ENCODE measurements around the gene ASPDH. TPM values are rescaled to one million over a fixed set of nuclear protein-coding genes. Genes with fewer than 3 reads are reported as not detected.

ASPDH gene
- total RNA-seq, 1 experiment from 2014 or later: not detected

DNA sequence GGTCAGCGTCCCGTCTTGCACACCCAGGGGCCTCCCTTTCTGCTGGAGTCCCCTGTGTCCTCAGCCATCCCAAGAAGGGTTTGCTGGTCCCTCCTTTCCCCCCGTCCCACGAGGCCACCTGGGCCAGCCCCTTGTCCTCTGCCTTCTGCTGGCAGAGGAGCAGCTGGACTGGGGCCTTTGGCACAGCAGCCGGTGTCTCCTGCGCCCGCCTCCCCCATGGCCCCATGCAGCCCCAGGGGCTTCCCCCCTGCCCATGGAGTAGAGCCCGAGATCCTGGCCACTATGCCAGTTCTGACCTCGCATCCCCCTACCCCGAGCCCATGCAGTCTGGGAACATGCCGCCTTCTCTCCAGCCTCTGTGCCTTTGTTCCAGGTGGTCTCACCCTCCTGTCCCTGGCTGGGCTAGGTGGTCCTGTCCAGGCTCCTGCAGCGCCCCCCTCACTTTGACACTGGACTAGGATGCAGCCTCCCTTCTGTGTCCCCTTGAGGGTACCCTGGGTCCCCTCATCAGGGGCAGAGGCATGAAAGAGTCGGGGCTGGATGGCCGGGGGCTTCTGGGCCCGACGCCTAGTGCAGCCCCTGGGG, 31.4 kb downstream of the ASPDH start:
- DNase-seq (ENCODE audit: low read depth, low spot score) (no peak), ATAC-seq (no peak)
- Histone ChIP-seq H3K4me3 (ENCODE audit: low read depth in 2 of 2, low read length in 2 of 2) (no peak overlapping the region), H3K27ac (ENCODE audit: low read length) (no peak overlapping the region), H3K9me3 (ENCODE audit: control insufficient read depth, insufficient read depth, low read depth, low read length) (no peaks in the 10 kb centered on the region; the same call in 1 of the 2 replicates), H3K36me3 (ENCODE audit: control insufficient read depth, insufficient read depth, low read length) (no peaks in the 10 kb centered on the region), H3K27me3 (ENCODE audit: control insufficient read depth, insufficient read depth, low read length) (no peaks in the 10 kb centered on the region), H3K4me1 (ENCODE audit: control insufficient read depth, insufficient read depth, low read length) (no peaks in the 10 kb centered on the region)
- CTCF ChIA-PET: no interaction called here
- TF ChIP-seq, protein P1, sequence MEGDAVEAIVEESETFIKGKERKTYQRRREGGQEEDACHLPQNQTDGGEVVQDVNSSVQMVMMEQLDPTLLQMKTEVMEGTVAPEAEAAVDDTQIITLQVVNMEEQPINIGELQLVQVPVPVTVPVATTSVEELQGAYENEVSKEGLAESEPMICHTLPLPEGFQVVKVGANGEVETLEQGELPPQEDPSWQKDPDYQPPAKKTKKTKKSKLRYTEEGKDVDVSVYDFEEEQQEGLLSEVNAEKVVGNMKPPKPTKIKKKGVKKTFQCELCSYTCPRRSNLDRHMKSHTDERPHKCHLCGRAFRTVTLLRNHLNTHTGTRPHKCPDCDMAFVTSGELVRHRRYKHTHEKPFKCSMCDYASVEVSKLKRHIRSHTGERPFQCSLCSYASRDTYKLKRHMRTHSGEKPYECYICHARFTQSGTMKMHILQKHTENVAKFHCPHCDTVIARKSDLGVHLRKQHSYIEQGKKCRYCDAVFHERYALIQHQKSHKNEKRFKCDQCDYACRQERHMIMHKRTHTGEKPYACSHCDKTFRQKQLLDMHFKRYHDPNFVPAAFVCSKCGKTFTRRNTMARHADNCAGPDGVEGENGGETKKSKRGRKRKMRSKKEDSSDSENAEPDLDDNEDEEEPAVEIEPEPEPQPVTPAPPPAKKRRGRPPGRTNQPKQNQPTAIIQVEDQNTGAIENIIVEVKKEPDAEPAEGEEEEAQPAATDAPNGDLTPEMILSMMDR (IDR thresholded peaks at IDR 0.05): no peak
- TF ChIP-seq, protein P2, sequence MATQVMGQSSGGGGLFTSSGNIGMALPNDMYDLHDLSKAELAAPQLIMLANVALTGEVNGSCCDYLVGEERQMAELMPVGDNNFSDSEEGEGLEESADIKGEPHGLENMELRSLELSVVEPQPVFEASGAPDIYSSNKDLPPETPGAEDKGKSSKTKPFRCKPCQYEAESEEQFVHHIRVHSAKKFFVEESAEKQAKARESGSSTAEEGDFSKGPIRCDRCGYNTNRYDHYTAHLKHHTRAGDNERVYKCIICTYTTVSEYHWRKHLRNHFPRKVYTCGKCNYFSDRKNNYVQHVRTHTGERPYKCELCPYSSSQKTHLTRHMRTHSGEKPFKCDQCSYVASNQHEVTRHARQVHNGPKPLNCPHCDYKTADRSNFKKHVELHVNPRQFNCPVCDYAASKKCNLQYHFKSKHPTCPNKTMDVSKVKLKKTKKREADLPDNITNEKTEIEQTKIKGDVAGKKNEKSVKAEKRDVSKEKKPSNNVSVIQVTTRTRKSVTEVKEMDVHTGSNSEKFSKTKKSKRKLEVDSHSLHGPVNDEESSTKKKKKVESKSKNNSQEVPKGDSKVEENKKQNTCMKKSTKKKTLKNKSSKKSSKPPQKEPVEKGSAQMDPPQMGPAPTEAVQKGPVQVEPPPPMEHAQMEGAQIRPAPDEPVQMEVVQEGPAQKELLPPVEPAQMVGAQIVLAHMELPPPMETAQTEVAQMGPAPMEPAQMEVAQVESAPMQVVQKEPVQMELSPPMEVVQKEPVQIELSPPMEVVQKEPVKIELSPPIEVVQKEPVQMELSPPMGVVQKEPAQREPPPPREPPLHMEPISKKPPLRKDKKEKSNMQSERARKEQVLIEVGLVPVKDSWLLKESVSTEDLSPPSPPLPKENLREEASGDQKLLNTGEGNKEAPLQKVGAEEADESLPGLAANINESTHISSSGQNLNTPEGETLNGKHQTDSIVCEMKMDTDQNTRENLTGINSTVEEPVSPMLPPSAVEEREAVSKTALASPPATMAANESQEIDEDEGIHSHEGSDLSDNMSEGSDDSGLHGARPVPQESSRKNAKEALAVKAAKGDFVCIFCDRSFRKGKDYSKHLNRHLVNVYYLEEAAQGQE (IDR thresholded peaks at IDR 0.05; ENCODE audit: insufficient read depth in 1 of 2, low read depth in 2 of 2, low read length in 1 of 2): no peak
- TF ChIP-seq POLR2AphosphoS5 (IDR thresholded peaks at IDR 0.05; ENCODE audit: low read depth, low read length) (no peak), TCF7L2 (IDR thresholded peaks at IDR 0.05; ENCODE audit: low read depth, low read length) (no peak), SIN3A (IDR thresholded peaks at IDR 0.05; ENCODE audit: borderline replicate concordance, insufficient read depth, low read depth, low read length) (no peak)
- POLR2A ChIA-PET: no interaction called here
- intact Hi-C loops (cut with micrococcal nuclease; ENCODE audit: unreplicated experiment): no loop called here
- in situ Hi-C loops (cut with HindIII; ENCODE audit: low pct_unique_long_range_greater_than_20kb, low sequenced_read_pairs): no loop called here
- BruUV-seq (replicated peaks): no TSS peak

DNA sequence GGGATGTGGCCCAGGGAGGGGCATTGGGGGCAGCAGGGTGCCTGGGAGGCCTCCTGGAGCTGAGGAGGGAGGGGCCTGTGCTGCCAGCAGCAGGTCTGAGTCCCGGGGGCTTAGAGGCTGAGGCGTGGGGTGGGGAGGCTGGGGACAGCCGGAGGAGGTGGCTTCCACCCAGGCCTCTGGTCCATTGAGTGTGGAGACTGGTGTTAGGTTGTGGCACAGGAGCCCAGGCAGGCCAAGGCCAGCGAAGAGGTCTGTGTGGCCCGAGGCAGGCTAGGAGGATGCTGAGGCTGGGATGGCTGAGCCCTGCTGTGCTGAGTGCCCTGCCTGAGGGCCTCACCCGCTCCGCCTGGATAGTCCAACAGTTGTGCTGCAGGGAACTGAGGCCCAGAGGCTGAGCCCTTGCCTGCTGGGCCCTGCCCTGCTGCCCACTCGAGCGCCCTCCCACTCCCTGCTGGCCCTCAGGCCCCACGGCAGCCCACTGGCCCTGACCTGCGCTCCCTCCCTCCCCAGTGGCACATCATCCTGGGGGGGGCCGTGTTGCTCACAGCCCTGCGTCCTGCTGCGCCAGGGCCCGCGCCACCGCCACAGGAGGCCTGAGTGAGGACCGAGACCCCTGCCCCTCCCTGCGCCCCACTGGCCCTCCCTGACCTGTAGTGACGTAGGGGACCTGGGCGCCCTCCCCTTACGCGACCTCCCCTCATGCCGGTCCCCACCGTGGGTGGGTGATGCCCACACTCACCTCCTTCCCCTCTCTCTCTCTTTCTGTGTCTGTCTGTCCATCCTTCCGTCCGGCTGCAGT, 32.2 kb downstream of the ASPDH start:
- no peak for DNase-seq (ENCODE audit: low read depth, low spot score)
- Histone ChIP-seq H3K27ac (ENCODE audit: low read length) (no peak overlapping the region), H3K9me3 (ENCODE audit: control insufficient read depth, insufficient read depth, low read depth, low read length) (no peaks in the 10 kb centered on the region; the same call in 1 of the 2 replicates), H3K4me1 (ENCODE audit: control insufficient read depth, insufficient read depth, low read length) (no peaks in the 10 kb centered on the region), H3K36me3 (ENCODE audit: control insufficient read depth, insufficient read depth, low read length) (no peaks in the 10 kb centered on the region), H3K4me3 (ENCODE audit: low read depth in 2 of 2, low read length in 2 of 2) (no peak overlapping the region), H3K27me3 (ENCODE audit: control insufficient read depth, insufficient read depth, low read length) (no peaks in the 10 kb centered on the region)
- BruUV-seq (replicated peaks): no TSS peak
- TF ChIP-seq, protein P2 (IDR thresholded peaks at IDR 0.05; ENCODE audit: insufficient read depth in 1 of 2, low read depth in 2 of 2, low read length in 1 of 2): no peak
- no peak for TF ChIP-seq POLR2AphosphoS5 (IDR thresholded peaks at IDR 0.05; ENCODE audit: low read depth, low read length)
- TF ChIP-seq, protein P1 (IDR thresholded peaks at IDR 0.05): no peak
- TF ChIP-seq TCF7L2 (IDR thresholded peaks at IDR 0.05; ENCODE audit: low read depth, low read length): no peak
- no peak for TF ChIP-seq SIN3A (IDR thresholded peaks at IDR 0.05; ENCODE audit: borderline replicate concordance, insufficient read depth, low read depth, low read length)
- intact Hi-C loops (cut with micrococcal nuclease; ENCODE audit: unreplicated experiment) (no loop called here), in situ Hi-C loops (cut with HindIII; ENCODE audit: low pct_unique_long_range_greater_than_20kb, low sequenced_read_pairs) (no loop called here)
- ChIA-PET CTCF (no interaction called here), POLR2A (no interaction called here)
- ATAC-seq: no peak

Measured in Panc1 (cell line).